DMS153 (cell line): Measurements from ENCODE around the gene CRB3.
A peak's percentile ranks its signal among the peaks of the same experiment; 100 is the strongest.
"Not testable (repeated sequence)": the region's sequence is repeated elsewhere in the genome, so short reads cannot be mapped to it uniquely, and the experiment has no call there.

ENCODE experiments used
- DNase-seq: peaks from one replicate; lab custom pipeline; 2025; lab: John Stamatoyannopoulos, UW

Gene CRB3

GRCh38 chr19:6464070-6464873, at the start of gene CRB3:
Gene CRB3, plus strand, starts transcription at chr19:6464271. Its CDS starts 431 bp downstream, at chr19:6464702.
- peak; percentile 82 for DNase-seq

GRCh38 chr19:6414793-6415590, 49.1 kb upstream of the CRB3 start:
- no peak for DNase-seq

GRCh38 chr19:6415591-6416190, 48.4 kb upstream of the CRB3 start:
- DNase-seq = no peak

GRCh38 chr19:6416658-6417405, 47.2 kb upstream of the CRB3 start:
- DNase-seq = no peak

GRCh38 chr19:6417713-6418561, 46.1 kb upstream of the CRB3 start:
- DNase-seq = no peak

- no peak for DNase-seq
These were observed 45.5 kb upstream of the CRB3 start for GRCh38 chr19:6418562-6418932.

GRCh38 chr19:6421075-6422014, 42.7 kb upstream of the CRB3 start:
- DNase-seq = no peak

- no peak for DNase-seq
These were observed 40.4 kb upstream of the CRB3 start for GRCh38 chr19:6423499-6424194.

GRCh38 chr19:6424195-6424938, 39.7 kb upstream of the CRB3 start, which contains the start of gene KHSRP:
Gene KHSRP, minus strand, starts transcription at chr19:6424811. Its CDS starts 110 bp downstream, at chr19:6424701.
- DNase-seq = no peak

GRCh38 chr19:6424939-6425731, 38.9 kb upstream of the CRB3 start:
- DNase-seq = peak; percentile 100

- peak; percentile 61 for DNase-seq
These were observed 38.1 kb upstream of the CRB3 start for GRCh38 chr19:6425732-6426620.

- DNase-seq = no peak
These were observed 36.9 kb upstream of the CRB3 start for GRCh38 chr19:6427131-6427530.

- not testable (repeated sequence) for DNase-seq
These were observed 35.2 kb upstream of the CRB3 start for GRCh38 chr19:6428692-6429418.

GRCh38 chr19:6429419-6430221, 34.5 kb upstream of the CRB3 start:
- DNase-seq = no peak

- no peak for DNase-seq
These were observed 32.2 kb upstream of the CRB3 start for GRCh38 chr19:6431891-6432290.
